HepG2 (cell line): ENCODE data around the gene PCSK2. TPM values are rescaled to one million over a fixed set of nuclear protein-coding genes. Genes with fewer than 3 reads are reported as not detected.

ENCODE experiments used
- CERS6 ChIP-seq: sonication (generic); formaldehyde crosslinking; IDR thresholded peaks from 2 replicates; pipeline ENCODE4 v1.5.0; 2020; ENCODE audit warnings: missing genetic modification reagents
- MYC ChIP-seq: sonication (generic); formaldehyde crosslinking; IDR thresholded peaks from 2 replicates; pipeline ENCODE4 v1.9.0; 2021; ENCODE audit warnings: missing genetic modification reagents, borderline replicate concordance
- NFYC ChIP-seq: IDR thresholded peaks from 2 replicates; pipeline ENCODE4 v1.6.1; 2016; ENCODE audit warnings: missing genetic modification reagents, missing compliant biosample characterization
- PHF8 ChIP-seq: sonication (generic); formaldehyde crosslinking; IDR thresholded peaks from 2 replicates; pipeline ENCODE4 v1.5.0; 2020; ENCODE audit warnings: missing genetic modification reagents
- SAP130 ChIP-seq: IDR thresholded peaks from 2 replicates; pipeline ENCODE4 v1.6.1; 2016; ENCODE audit warnings: low read depth
- SIN3A ChIP-seq: IDR thresholded peaks from 2 replicates; pipeline ENCODE4 v1.6.1; 2011; ENCODE audit warnings: low read depth, mild to moderate bottlenecking, control low read depth, low read length, borderline replicate concordance
- STAG1 ChIP-seq: sonication (generic); formaldehyde crosslinking; IDR thresholded peaks from 2 replicates; pipeline ENCODE4 v1.4.0; 2020; ENCODE audit warnings: missing genetic modification reagents
- STAT6 ChIP-seq: sonication (generic); formaldehyde crosslinking; IDR thresholded peaks from 2 replicates; pipeline ENCODE4 v1.4.0; 2020; ENCODE audit warnings: missing genetic modification reagents, mild to moderate bottlenecking, borderline replicate concordance
- TFDP2 ChIP-seq: sonication (generic); formaldehyde crosslinking; IDR thresholded peaks from 2 replicates; pipeline ENCODE4 v1.4.0; 2020; ENCODE audit warnings: missing genetic modification reagents
- THRA ChIP-seq: sonication (generic); formaldehyde crosslinking; IDR thresholded peaks from 2 replicates; pipeline ENCODE4 v1.4.0; 2020; ENCODE audit warnings: missing genetic modification reagents, borderline replicate concordance
- THYN1 ChIP-seq: sonication (generic); formaldehyde crosslinking; IDR thresholded peaks from 2 replicates; pipeline ENCODE4 v1.8.1; 2023; ENCODE audit warnings: low read depth, mild to moderate bottlenecking, moderate library complexity, missing genetic modification reagents, borderline replicate concordance
- U2AF1 ChIP-seq: fragments of 200-400 bp; formaldehyde crosslinking; optimal IDR thresholded peaks from 2 replicates; pipeline ENCODE3; 2017; ENCODE audit warnings: mild to moderate bottlenecking, low read depth, low read length
- ZFP62 ChIP-seq: sonication (generic); formaldehyde crosslinking; IDR thresholded peaks from 2 replicates; pipeline ENCODE4 v1.4.0; 2020; ENCODE audit warnings: missing genetic modification reagents
- ZNF343 ChIP-seq: sonication (generic); formaldehyde crosslinking; IDR thresholded peaks from 2 replicates; pipeline ENCODE4 v1.4.0; 2020; ENCODE audit warnings: mild to moderate bottlenecking, missing genetic modification reagents
- ZNF780A ChIP-seq: sonication (generic); formaldehyde crosslinking; IDR thresholded peaks from 2 replicates; pipeline ENCODE4 v1.8.0; 2022; ENCODE audit warnings: mild to moderate bottlenecking, missing genetic modification reagents, moderate library complexity
- polyA plus RNA-seq, 8 experiments: library from polyadenylated mRNA; depleted of rRNA in 3 of 8; stranded (reverse) in 7 of 8; unstranded in 1 of 8; fragments of >200 nt; fragmentation: Illumina TruSeq in 4 of 8; extraction: Trizol in 4 of 8; gene quantifications; 2 replicates each; pipeline versions ENCODE4 v1.2.1 to v1.2.3, GENCODE V29; 2011 to 2016; ENCODE audit warnings: low read depth in 4 of 8, missing spikeins in 1 of 8, mixed read lengths in 1 of 8; ENCODE audit not compliant: insufficient read depth in 1 of 8
- total RNA-seq, 5 experiments: library from RNA; depleted of rRNA; stranded (reverse); fragments of >200 nt; fragmentation: Illumina TruSeq; extraction: Trizol; gene quantifications; 2 replicates each; pipeline ENCODE4 v1.2.3, GENCODE V29; 2016; ENCODE audit warnings: low read depth in 1 of 5

PCSK2 gene
- total and polyA plus RNA-seq, 2 of the 13 experiments (the other 11 are each of a cell fraction or from before 2014, with no cell fraction given), result not detected

- TF ChIP-seq SIN3A (no peak), PHF8 (CRISPR knock-in tag) (no peak), MYC (CRISPR knock-in tag) (no peak), STAT6 (CRISPR knock-in tag) (no peak), ZNF343 (no peak), THYN1 (CRISPR knock-in tag) (no peak), NFYC (CRISPR knock-in tag) (no peak), U2AF1 (no peak), TFDP2 (0 out of 2 replicates have a peak, but pooled peaks have one; percentile 35), ZFP62 (no peak), ZNF780A (CRISPR knock-in tag) (no peak), SAP130 (no peak), THRA (0 out of 2 replicates have a peak, but pooled peaks have one; percentile 30), CERS6 (no peak), STAG1 (CRISPR knock-in tag) (peak; percentile 83)
- TF ChIP-seq, all 625 proteins: peak for 12
These were observed 205.0 kb downstream of the PCSK2 start (continued) for GRCh38 chr20:17431621-17432364.
